ENCODE results near the gene JDP2. TPM values are rescaled to one million over a fixed set of nuclear protein-coding genes. Genes with fewer than 3 reads are reported as not detected.

Gene JDP2
- polyA plus RNA-seq, 3 donors, result 10.9 to 149 (median 49.8) TPM

DNA sequence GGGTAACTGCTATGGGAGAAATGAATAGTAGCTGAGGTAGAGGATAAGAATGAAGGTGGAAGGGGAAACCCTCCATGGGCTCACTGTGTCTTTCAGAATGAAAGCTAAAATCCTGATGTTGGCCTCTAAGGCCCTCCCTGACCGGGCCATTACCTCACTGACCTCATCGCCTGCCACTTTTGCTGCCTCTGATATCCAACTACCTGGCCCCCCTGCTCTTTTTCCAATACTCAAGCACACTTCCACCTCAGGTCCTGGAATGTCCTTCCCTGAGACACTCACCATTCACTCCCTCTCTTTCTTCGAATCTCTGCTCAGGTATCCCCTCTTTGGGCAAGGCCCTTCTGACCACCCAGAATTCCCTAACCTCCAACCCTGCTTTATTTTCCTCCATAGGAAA lies 93.0 kb downstream of the JDP2 start:
- H3K27ac ChIP-seq (ENCODE audit: low read depth, low read length), result no peak overlapping the region
- 92 to 94% (median 93%) methylated on average over 3 of the region's 3 CpGs for WGBS, 3 donors

- 36 to 68% (median 66%) methylated on average over 11 of the region's 11 CpGs for WGBS, 3 donors
Measured at GRCh38 chr14:75521415-75522199, 93.8 kb downstream of the JDP2 start.

DNA sequence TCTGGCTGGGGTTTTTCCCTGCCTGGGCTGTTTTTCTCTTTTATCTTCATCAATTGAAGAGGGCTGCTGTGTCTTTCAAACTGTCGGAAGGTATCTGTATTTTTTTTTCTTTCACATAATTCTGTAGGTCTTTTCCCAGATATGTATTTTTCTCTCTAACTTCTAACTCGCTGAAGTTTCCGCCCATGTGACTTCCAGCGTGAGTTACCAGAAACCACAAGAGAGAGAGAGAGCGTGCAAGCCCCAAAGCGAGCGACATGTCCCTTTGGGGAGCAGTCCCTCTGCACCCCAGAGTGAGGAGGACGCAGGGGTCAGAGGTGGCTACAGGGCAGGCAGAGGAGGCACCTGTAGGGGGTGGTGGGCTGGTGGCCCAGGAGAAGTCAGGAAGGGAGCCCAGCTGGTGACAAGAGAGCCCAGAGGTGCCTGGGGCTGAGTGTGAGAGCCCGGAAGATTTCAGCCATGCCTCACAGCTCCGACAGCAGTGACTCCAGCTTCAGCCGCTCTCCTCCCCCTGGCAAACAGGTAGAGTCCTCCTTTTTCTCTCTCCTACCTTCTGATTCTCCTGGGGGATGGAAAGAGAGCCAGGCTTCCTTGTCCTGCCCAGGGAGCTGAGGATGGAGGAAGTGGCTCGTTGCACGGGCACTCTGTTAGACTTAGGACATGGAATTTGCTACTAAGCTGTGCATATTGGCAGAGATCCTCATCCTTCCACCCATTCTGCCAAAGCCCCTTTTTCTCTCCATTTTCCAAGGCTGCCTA lies 94.6 kb downstream of the JDP2 start, which contains the start of gene BATF:
Gene BATF, plus strand, starts transcription at position 246 of the 759 bp plus-strand sequence. Its CDS starts 214 bp downstream, at position 460.
- H3K27ac ChIP-seq (ENCODE audit: low read depth, low read length), result no peak within 1 kb of the TSS

More at GRCh38 chr14:75521415-75522199, 93.8 kb downstream of the JDP2 start:
- H3K27ac ChIP-seq (ENCODE audit: low read depth, low read length), result no peak overlapping the region

GRCh38 chr14:75522983-75523318 lies 95.1 kb downstream of the JDP2 start:
- WGBS, 3 donors, result 54 to 63% (median 54%) methylated on average over 1 of the region's 1 CpG
- no peak overlapping the region for H3K27ac ChIP-seq (ENCODE audit: low read depth, low read length)

More for the DNA sequence above, 94.6 kb downstream of the JDP2 start, which contains the start of gene BATF:
- WGBS, 3 donors, result 43 to 69% (median 49%) methylated on average over 13 of the region's 13 CpGs

Other genes starting within 250 kb of the JDP2 start
- gene FOS, start 149.2 kb upstream of the JDP2 start, polyA plus RNA-seq, result 1,000 to 10,000 TPM in 2 of 3 donors, 100 to 1,000 TPM in 1; 170 to 1,921 (median 1,284) TPM
- gene BATF, start 94.4 kb downstream of the JDP2 start, polyA plus RNA-seq, result 10 to 100 TPM in 1 of 3 donors, 1 to 10 TPM in 2; 1.2 to 17.2 (median 8.5) TPM
- 1 to 10 TPM; 1.2 to 5.1 (median 1.3) TPM for gene FLVCR2, start 150.6 kb downstream of the JDP2 start, polyA plus RNA-seq
- gene ERG28, start 232.9 kb downstream of the JDP2 start, polyA plus RNA-seq, result 10 to 100 TPM in 1 of 3 donors, 1 to 10 TPM in 2; 8.9 to 11.2 (median 9.5) TPM
- 10 to 100 TPM in 1 of 3 donors, 1 to 10 TPM in 2; 6.3 to 12.9 (median 8.9) TPM for gene TTLL5, start 233.2 kb downstream of the JDP2 start, polyA plus RNA-seq

All from adipose tissue (tissue), 3 donors.